A549 (cell line): ENCODE results near the gene LRP1.

ENCODE experiments used
- JUNB ChIP-seq: fragments of >200 bp; sonication (Bioruptor Twin); formaldehyde crosslinking; IDR thresholded peaks from 2 replicates; pipeline ENCODE4 v1.6.1; 2016
- TF ChIP-seq, protein P1 (sequence below): fragments of >200 bp; sonication (Bioruptor Twin); formaldehyde crosslinking; IDR thresholded peaks from 3 replicates; pipeline ENCODE4 v1.5.1; 2016

DNA sequence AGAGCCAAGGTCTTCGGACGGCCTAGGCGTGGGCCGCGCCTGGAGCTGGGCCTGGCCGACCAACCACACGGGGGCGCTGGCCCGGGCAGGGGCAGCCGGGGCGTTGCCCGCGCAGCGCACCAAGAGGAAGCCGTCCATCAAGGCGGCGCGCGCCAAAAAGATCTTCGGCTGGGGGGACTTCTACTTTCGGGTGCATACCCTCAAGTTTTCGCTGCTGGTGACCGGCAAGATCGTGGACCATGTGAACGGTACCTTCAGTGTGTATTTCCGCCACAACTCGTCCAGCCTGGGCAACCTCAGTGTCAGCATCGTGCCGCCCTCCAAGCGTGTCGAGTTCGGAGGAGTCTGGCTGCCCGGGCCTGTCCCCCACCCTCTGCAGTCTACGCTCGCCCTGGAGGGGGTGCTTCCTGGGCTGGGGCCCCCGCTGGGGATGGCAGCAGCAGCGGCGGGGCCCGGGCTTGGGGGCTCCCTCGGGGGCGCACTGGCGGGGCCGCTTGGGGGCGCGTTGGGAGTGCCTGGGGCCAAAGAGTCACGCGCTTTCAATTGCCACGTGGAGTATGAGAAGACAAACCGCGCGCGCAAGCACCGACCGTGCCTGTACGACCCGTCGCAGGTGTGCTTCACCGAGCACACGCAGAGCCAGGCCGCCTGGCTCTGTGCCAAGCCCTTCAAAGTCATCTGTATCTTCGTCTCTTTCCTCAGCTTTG lies 96.8 kb downstream of the LRP1 start:
- TF ChIP-seq, protein P1, sequence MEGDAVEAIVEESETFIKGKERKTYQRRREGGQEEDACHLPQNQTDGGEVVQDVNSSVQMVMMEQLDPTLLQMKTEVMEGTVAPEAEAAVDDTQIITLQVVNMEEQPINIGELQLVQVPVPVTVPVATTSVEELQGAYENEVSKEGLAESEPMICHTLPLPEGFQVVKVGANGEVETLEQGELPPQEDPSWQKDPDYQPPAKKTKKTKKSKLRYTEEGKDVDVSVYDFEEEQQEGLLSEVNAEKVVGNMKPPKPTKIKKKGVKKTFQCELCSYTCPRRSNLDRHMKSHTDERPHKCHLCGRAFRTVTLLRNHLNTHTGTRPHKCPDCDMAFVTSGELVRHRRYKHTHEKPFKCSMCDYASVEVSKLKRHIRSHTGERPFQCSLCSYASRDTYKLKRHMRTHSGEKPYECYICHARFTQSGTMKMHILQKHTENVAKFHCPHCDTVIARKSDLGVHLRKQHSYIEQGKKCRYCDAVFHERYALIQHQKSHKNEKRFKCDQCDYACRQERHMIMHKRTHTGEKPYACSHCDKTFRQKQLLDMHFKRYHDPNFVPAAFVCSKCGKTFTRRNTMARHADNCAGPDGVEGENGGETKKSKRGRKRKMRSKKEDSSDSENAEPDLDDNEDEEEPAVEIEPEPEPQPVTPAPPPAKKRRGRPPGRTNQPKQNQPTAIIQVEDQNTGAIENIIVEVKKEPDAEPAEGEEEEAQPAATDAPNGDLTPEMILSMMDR, result no peak
- no peak for TF ChIP-seq JUNB
